KMS-11 (cell line): Measurements from ENCODE around the gene SEZ6L2.

Source experiments
- H2AFZ ChIP-seq: fragments of 200-600 bp; sonication (generic); 2 replicates; pipeline ENCODE4 v1.6.1; 2016; ENCODE audit warnings: antibody characterized with exemption, mixed run types, low read depth
- H3K27ac ChIP-seq: fragments of 200-600 bp; sonication (generic); 2 replicates; pipeline ENCODE4 v1.6.1; 2016; ENCODE audit warnings: mild to moderate bottlenecking, mixed run types
- H3K27me3 ChIP-seq: fragments of 200-600 bp; sonication (generic); 2 replicates; pipeline ENCODE4 v1.6.1; 2017; ENCODE audit warnings: mild to moderate bottlenecking, low read depth, mixed run types, moderate library complexity; ENCODE audit not compliant: insufficient read depth
- H3K36me3 ChIP-seq: fragments of 200-600 bp; sonication (generic); 2 replicates; pipeline ENCODE4 v1.6.1; 2017; ENCODE audit warnings: mild to moderate bottlenecking, mixed run types; ENCODE audit not compliant: insufficient read depth
- H3K4me1 ChIP-seq: fragments of 200-600 bp; sonication (generic); 2 replicates; pipeline ENCODE4 v1.6.1; 2016; ENCODE audit warnings: mild to moderate bottlenecking, low read depth, mixed run types; ENCODE audit not compliant: poor library complexity, severe bottlenecking
- H3K4me2 ChIP-seq: fragments of 200-600 bp; sonication (generic); 2 replicates; pipeline ENCODE4 v1.7.0; 2016; ENCODE audit warnings: mild to moderate bottlenecking, mixed run types
- H3K4me3 ChIP-seq: fragments of 200-600 bp; sonication (generic); IDR thresholded peaks from 2 replicates; pipeline ENCODE4 v1.6.1; 2017; ENCODE audit warnings: low read depth, low read length, mixed read lengths; ENCODE audit not compliant: insufficient read depth
- H3K79me2 ChIP-seq: fragments of 200-600 bp; sonication (generic); 2 replicates; pipeline ENCODE4 v1.6.1; 2016; ENCODE audit warnings: low read depth, mixed run types; ENCODE audit not compliant: insufficient read depth
- H3K9ac ChIP-seq: fragments of 200-600 bp; sonication (generic); 2 replicates; pipeline ENCODE4 v1.6.1; 2016; ENCODE audit warnings: mild to moderate bottlenecking, mixed run types
- H4K20me1 ChIP-seq: fragments of 200-600 bp; sonication (generic); 2 replicates; pipeline ENCODE4 v1.6.1; 2016; ENCODE audit warnings: mild to moderate bottlenecking, mixed run types; ENCODE audit not compliant: insufficient read depth
- TF ChIP-seq, protein P1 (sequence below): fragments of 200-600 bp; sonication (generic); conservative IDR thresholded peaks from 2 replicates; pipeline ENCODE4 v1.6.1; 2017; ENCODE audit warnings: low read depth, mild to moderate bottlenecking, antibody characterized with exemption, low read length, moderate library complexity, mixed read lengths

Gene SEZ6L2

DNA sequence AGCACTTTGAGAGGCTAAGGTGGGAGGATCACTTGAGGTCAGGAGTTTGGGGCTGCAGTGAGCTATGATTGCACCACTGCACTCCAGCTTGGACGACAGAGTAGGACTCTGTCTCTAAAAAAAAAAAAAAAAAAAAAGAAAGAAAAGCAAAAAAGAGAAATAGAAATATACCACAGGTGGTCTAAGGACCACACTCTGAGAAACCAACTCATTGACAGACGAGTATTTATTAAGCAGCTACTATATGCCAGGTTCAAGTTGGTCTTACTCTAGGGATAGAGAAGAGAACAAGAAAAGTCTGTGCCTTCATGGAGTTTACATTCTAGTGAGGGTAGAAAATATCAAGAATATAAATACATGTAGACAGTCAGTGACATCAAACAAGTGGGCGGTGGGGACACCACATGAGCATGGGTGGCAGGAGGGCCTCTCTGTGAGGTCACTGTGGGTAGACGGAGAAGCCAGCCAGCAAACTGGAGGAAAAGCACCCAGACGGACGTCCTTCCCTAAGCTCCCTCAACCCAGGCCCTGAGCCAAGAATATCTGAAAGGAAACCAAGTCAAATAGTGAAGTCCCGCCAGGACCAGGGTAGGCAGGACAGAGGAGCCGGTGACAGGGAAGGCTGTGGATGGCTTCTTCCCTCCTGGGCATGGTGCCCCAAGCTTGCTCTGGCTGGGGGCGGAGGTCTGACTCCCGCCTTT lies 41.1 kb downstream of the SEZ6L2 start:
- H3K79me2 ChIP-seq: peaks cover 13% of the 10 kb centered on the region; the same call in 1 of the 2 replicates
- no peaks in the 10 kb centered on the region for H4K20me1 ChIP-seq
- H3K27me3 ChIP-seq: no peaks in the 10 kb centered on the region
- no peak overlapping the region for H3K4me3 ChIP-seq
- peaks cover 4% of the 10 kb centered on the region; the same call in 1 of the 2 replicates for H3K36me3 ChIP-seq
- no peak overlapping the region for H3K4me2 ChIP-seq
- peaks cover 13% of the 10 kb centered on the region for H3K4me1 ChIP-seq
- TF ChIP-seq, protein P1, sequence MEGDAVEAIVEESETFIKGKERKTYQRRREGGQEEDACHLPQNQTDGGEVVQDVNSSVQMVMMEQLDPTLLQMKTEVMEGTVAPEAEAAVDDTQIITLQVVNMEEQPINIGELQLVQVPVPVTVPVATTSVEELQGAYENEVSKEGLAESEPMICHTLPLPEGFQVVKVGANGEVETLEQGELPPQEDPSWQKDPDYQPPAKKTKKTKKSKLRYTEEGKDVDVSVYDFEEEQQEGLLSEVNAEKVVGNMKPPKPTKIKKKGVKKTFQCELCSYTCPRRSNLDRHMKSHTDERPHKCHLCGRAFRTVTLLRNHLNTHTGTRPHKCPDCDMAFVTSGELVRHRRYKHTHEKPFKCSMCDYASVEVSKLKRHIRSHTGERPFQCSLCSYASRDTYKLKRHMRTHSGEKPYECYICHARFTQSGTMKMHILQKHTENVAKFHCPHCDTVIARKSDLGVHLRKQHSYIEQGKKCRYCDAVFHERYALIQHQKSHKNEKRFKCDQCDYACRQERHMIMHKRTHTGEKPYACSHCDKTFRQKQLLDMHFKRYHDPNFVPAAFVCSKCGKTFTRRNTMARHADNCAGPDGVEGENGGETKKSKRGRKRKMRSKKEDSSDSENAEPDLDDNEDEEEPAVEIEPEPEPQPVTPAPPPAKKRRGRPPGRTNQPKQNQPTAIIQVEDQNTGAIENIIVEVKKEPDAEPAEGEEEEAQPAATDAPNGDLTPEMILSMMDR: no peak
- no peak overlapping the region for H2AFZ ChIP-seq
- no peak overlapping the region for H3K27ac ChIP-seq
- H3K9ac ChIP-seq: no peak overlapping the region

DNA sequence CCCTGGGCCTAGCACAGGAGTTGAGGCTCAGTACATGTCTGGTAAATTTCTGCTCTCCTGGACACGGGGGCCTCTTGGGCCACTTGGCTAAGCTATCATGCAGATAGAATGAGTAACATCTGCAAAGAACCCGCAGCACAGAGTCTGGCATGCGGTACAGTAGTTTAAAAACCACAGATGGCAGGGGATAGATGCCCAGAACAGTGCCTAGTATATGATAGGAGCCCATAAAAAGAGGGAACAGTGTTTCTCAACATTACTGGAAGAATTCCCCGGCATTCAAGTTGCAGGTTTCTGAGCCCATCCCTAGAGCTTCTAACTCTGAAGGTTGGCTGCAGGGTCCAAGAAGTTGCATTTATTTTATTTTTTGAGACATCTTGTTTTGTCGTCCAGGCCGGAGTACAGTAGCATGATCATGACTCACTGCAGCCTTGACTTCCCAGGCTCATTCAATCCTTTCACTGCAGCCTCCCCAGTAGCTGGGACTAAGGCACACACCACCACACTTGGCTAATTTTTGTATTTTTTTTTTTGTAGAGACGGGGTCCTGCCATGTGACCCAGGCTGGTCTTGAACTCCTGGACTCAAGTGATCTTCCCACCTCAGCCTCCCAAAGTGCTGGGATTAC lies 42.1 kb downstream of the SEZ6L2 start:
- Histone ChIP-seq H3K27ac (no peak overlapping the region), H3K9ac (no peak overlapping the region), H3K36me3 (peaks cover 4% of the 10 kb centered on the region; the same call in 1 of the 2 replicates)

DNA sequence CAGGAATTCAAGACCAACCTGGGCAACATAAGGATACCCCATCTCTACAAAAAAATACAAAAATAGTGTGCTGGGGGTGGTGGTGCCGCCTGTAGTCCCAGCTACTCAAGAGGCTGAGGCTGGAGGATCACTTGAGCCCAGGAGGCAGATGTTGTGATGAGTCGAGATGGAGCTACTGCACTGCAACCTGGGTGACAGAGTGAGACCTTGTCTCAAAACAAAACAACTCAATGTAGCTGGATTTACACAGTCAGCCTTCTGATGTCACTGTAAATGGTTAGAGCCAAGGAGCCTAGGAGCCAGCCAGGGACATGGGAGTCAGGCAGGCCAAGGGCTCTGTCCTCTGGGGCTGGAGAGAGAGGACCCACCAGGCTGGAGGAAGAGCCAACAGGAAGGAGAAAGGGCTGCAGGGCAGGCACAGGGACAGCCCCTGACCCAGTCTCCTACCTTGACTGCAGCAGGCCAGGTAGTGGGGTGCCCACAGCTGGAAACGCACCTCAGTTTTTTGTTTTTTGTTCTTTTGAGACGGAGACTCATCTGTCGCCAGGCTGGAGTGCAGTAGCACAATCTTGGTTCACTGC lies 44.7 kb downstream of the SEZ6L2 start:
- Histone ChIP-seq H2AFZ (no peak overlapping the region), H3K79me2 (no peaks in the 10 kb centered on the region), H3K4me3 (no peak overlapping the region), H3K9ac (no peak overlapping the region), H3K4me2 (no peak overlapping the region), H3K27ac (no peak overlapping the region), H4K20me1 (no peaks in the 10 kb centered on the region), H3K36me3 (peaks cover 3% of the 10 kb centered on the region; the same call in 1 of the 2 replicates), H3K4me1 (no peaks in the 10 kb centered on the region), H3K27me3 (no peaks in the 10 kb centered on the region)
- TF ChIP-seq, protein P1: no peak

More for the DNA sequence above, 42.1 kb downstream of the SEZ6L2 start:
- Histone ChIP-seq H3K27me3 (no peaks in the 10 kb centered on the region), H3K4me3 (no peak overlapping the region), H3K4me2 (no peak overlapping the region), H3K79me2 (peaks cover 6% of the 10 kb centered on the region; the same call in 1 of the 2 replicates), H4K20me1 (no peaks in the 10 kb centered on the region), H2AFZ (no peak overlapping the region), H3K4me1 (peaks cover 11% of the 10 kb centered on the region)
- TF ChIP-seq, protein P1: no peak

DNA sequence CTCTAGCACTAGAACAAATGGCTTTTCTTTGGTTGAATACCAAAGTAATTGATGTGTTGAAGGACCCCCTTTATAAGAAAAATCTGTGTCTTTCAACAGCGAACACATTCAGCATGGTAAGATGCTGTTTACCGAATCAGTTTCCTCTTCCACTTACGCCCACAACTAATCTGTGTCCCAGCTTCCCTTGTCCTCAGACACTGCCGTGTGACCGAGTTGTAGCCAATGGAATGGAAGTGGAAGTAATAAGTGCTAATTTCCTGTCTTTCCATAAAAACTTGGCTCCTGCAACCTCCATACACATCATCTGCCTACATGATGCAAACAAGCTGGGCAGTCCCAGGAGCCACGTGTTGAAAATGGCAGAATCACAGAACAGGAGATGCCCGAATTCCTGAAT lies 46.7 kb downstream of the SEZ6L2 start:
- Histone ChIP-seq H4K20me1 (no peaks in the 10 kb centered on the region), H3K4me3 (no peak overlapping the region), H3K4me2 (no peak overlapping the region), H3K9ac (no peak overlapping the region), H3K79me2 (no peaks in the 10 kb centered on the region), H3K4me1 (no peaks in the 10 kb centered on the region), H2AFZ (no peak overlapping the region), H3K27ac (no peak overlapping the region), H3K27me3 (no peaks in the 10 kb centered on the region), H3K36me3 (no peaks in the 10 kb centered on the region)
- TF ChIP-seq, protein P1: no peak
